Activated CD4-positive, alpha-beta T cell treated with anti-CD3 and anti-CD28 coated beads, Interleukin-2, Interleukin-6, amounts not matched to agents 100 ng/mL and 50 ng/mL, durations not matched to agents 16 hours and 8 hours (primary cell): ENCODE results near the gene EPB41L4B.

ENCODE experiments used
- DNase-seq: peaks from one replicate; pipeline ENCODE4 v3.0.0-alpha.2; 2020

EPB41L4B gene

GRCh38 chr9:109319626-109320241, 1.1 kb downstream of the EPB41L4B start:
- DNase-seq: no peak

GRCh38 chr9:109319017-109319625, 1.7 kb downstream of the EPB41L4B start:
- DNase-seq: no peak

- no peak for DNase-seq
These were observed 2.7 kb downstream of the EPB41L4B start for GRCh38 chr9:109317979-109318741.

- DNase-seq: no peak
These were observed 3.4 kb downstream of the EPB41L4B start for GRCh38 chr9:109317311-109317978.

- no peak for DNase-seq
These were observed 4.6 kb downstream of the EPB41L4B start for GRCh38 chr9:109316207-109316640.

- no peak for DNase-seq
These were observed 5.2 kb downstream of the EPB41L4B start for GRCh38 chr9:109315480-109316206.

GRCh38 chr9:109314011-109314531, 6.8 kb downstream of the EPB41L4B start:
- DNase-seq: no peak

- DNase-seq: no peak
These were observed 7.5 kb downstream of the EPB41L4B start for GRCh38 chr9:109313351-109313750.

GRCh38 chr9:109312783-109313182, 8.1 kb downstream of the EPB41L4B start:
- DNase-seq: no peak

- no peak for DNase-seq
These were observed 9.1 kb downstream of the EPB41L4B start for GRCh38 chr9:109311731-109312130.

GRCh38 chr9:109311286-109311685, 9.6 kb downstream of the EPB41L4B start:
- no peak for DNase-seq

GRCh38 chr9:109310486-109310901, 10.4 kb downstream of the EPB41L4B start:
- DNase-seq: no peak

GRCh38 chr9:109309282-109309681, 11.6 kb downstream of the EPB41L4B start:
- no peak for DNase-seq

- no peak for DNase-seq
These were observed 13.2 kb downstream of the EPB41L4B start for GRCh38 chr9:109307380-109308240.

GRCh38 chr9:109305801-109306200, 15.1 kb downstream of the EPB41L4B start:
- no peak for DNase-seq

- no peak for DNase-seq
These were observed 16.5 kb downstream of the EPB41L4B start for GRCh38 chr9:109304347-109304746.

- no peak for DNase-seq
These were observed 17.0 kb downstream of the EPB41L4B start for GRCh38 chr9:109303900-109304299.

GRCh38 chr9:109302606-109303005, 18.3 kb downstream of the EPB41L4B start:
- DNase-seq: no peak

- no peak for DNase-seq
These were observed 19.8 kb downstream of the EPB41L4B start for GRCh38 chr9:109301012-109301411.

GRCh38 chr9:109299891-109300290, 21.0 kb downstream of the EPB41L4B start:
- no peak for DNase-seq

GRCh38 chr9:109297899-109298298, 23.0 kb downstream of the EPB41L4B start:
- no peak for DNase-seq
